Measurements from ENCODE around the gene MT1M. TPM values are rescaled to one million over a fixed set of nuclear protein-coding genes. Genes with fewer than 3 reads are reported as not detected.

The MT1M gene
- total and polyA plus RNA-seq, 2 of the 4 experiments (the other 2 are of a cell fraction), result 0.10 TPM; not detected in 1

DNA sequence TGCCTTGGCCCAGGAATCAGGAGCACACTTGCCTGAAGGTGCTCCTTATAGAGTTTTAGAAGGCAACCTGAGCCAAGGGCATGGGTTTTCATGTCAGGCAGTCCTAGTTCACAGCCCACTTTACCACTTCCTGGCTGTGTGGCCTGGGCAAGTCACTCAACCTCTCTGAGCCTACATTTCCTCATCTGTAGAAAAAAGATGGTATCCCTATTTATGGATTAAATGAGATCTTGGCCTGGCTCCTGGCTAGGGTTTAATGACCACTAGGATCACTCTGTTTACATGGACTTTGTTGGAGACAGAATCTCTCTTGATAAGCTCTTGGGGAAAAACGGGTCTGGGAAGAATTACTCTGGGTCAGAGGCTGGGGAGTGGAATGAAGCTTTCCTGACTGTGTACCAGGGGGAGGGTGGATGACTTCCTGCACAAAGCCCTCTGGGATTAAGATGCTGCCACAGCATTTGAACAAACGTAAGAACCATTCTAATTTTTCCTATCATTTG is 21.8 kb upstream of the MT1M start (continued):
- TF ChIP-seq, protein P1, sequence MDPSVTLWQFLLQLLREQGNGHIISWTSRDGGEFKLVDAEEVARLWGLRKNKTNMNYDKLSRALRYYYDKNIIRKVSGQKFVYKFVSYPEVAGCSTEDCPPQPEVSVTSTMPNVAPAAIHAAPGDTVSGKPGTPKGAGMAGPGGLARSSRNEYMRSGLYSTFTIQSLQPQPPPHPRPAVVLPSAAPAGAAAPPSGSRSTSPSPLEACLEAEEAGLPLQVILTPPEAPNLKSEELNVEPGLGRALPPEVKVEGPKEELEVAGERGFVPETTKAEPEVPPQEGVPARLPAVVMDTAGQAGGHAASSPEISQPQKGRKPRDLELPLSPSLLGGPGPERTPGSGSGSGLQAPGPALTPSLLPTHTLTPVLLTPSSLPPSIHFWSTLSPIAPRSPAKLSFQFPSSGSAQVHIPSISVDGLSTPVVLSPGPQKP (IDR thresholded peaks at IDR 0.05; ENCODE audit: borderline replicate concordance, low read depth, low read length), result no peak
- no peak for TF ChIP-seq RAD21 (IDR thresholded peaks at IDR 0.05; ENCODE audit: low read length)

DNA sequence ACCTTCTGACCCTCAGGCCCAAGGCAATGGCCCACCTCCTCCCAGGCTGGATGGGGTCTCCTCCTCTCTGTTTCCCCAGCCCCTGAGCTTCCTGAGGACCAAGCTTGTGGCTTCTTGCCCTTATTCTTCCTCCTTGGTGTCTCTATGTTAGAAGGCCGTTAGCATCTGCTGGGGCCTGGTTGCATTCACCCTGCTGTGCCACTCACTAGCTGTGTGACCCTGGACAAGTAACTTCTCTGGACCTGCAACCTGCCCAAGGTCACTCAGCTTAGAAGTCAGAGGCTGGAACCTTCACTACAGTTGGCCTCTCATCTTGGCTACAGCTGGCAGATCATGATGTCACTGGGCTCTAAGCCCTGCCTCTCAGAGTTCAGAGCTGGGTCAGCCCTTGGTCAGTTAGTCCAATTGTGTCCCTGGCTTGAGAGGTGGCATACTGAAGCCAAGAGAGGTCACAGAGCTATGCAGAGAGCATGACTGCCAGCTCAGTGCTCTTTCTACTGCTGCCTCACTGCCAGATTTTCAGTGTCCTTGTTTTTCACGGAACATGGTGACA is 21.1 kb upstream of the MT1M start:
- Histone ChIP-seq H3K14ac (replicated peaks; ENCODE audit: low read depth, low read length) (peak overlapping the region; percentile 83), H3K9ac (ENCODE audit: low read depth, low read length) (no peak overlapping the region; the same call in 1 of the 2 replicates), H3K9me3 (ENCODE audit: control insufficient read depth, insufficient read depth, low read length) (no peaks in the 10 kb centered on the region), H2BK15ac (ENCODE audit: low read depth, low read length) (peak overlapping the region; percentile 55), H3K27me3 (ENCODE audit: control insufficient read depth, insufficient read depth, low read length) (no peaks in the 10 kb centered on the region), H2AK5ac (ENCODE audit: low read depth, low read length) (peak overlapping the region; percentile 73), H3K23ac (ENCODE audit: low read depth, low read length) (peak overlapping the region; percentile 89), H4K5ac (ENCODE audit: low read depth, low read length) (peak overlapping the region; percentile 88), H3K9me1 (ENCODE audit: insufficient read depth, low read length) (peaks cover 15% of the 10 kb centered on the region), H3K4me2 (ENCODE audit: low read depth, low read length) (no peak overlapping the region), H3K4me1 (ENCODE audit: control insufficient read depth, insufficient read depth, low read length) (peaks cover 32% of the 10 kb centered on the region), H3K27ac (ENCODE audit: insufficient read depth, low read length) (peak overlapping the region; percentile 70), H4K91ac (ENCODE audit: insufficient read depth, low read depth, low read length) (peak overlapping the region; percentile 90), H3K4me3 (ENCODE audit: insufficient read depth, low read depth, low read length) (no peak overlapping the region), H3K56ac (ENCODE audit: extremely low read depth, insufficient read depth, low read length) (peak overlapping the region; percentile 73), H2BK120ac (ENCODE audit: low read depth, low read length) (peak overlapping the region; percentile 96), H2BK20ac (ENCODE audit: low read depth, low read length) (peak overlapping the region; percentile 71), H4K8ac (ENCODE audit: low read depth in 2 of 2, low read length in 2 of 2) (peak overlapping the region; percentile 37 to 81; a peak in 3 of 4 replicates), H3K18ac (ENCODE audit: low read depth, low read length) (peak overlapping the region; percentile 90), H2AFZ (replicated peaks; ENCODE audit: low read length, poor library complexity) (peak overlapping the region; percentile 11), H3K36me3 (ENCODE audit: control insufficient read depth, insufficient read depth, low read length) (no peaks in the 10 kb centered on the region), H4K20me1 (ENCODE audit: insufficient read depth, low read length) (peaks cover 7% of the 10 kb centered on the region), H3K79me1 (ENCODE audit: low read depth in 1 of 2, low read length in 2 of 2) (peaks cover 2 to 51% of the 10 kb centered on the region in 2 experiments; a peak in 3 of 4 replicates), H2AK9ac (replicated peaks; ENCODE audit: low read depth, low read length, poor library complexity) (peak overlapping the region; percentile 59), H2BK5ac (ENCODE audit: low read depth, low read length, poor library complexity, severe bottlenecking) (peak overlapping the region; percentile 98), H3K4ac (ENCODE audit: low read depth, low read length) (peak overlapping the region; percentile 82)
- TF ChIP-seq BHLHE40 (IDR thresholded peaks at IDR 0.05; ENCODE audit: low read depth, low read length), result no peak
- TF ChIP-seq RFX5 (IDR thresholded peaks at IDR 0.05; ENCODE audit: low read depth, low read length), result no peak
- TF ChIP-seq, protein P1 (IDR thresholded peaks at IDR 0.05; ENCODE audit: borderline replicate concordance, low read depth, low read length), result no peak
- no peak for TF ChIP-seq MAFK (IDR thresholded peaks at IDR 0.05; ENCODE audit: low read depth, low read length)
- no peak for TF ChIP-seq FOS (IDR thresholded peaks at IDR 0.05; ENCODE audit: low read depth, low read length)
- TF ChIP-seq NFE2L2 (IDR thresholded peaks at IDR 0.05; ENCODE audit: low read depth, low read length), result no peak
- no peak for TF ChIP-seq RAD21 (IDR thresholded peaks at IDR 0.05; ENCODE audit: low read length)
- TF ChIP-seq MXI1 (IDR thresholded peaks at IDR 0.05; ENCODE audit: borderline replicate concordance, low read depth, low read length), result no peak
- TF ChIP-seq POLR2A (IDR thresholded peaks at IDR 0.05; ENCODE audit: low read depth, low read length), result no peak; the same call in 1 of the 2 replicates
- TF ChIP-seq SMC3 (IDR thresholded peaks at IDR 0.05; ENCODE audit: low read depth, low read length), result no peak
- no peak for TF ChIP-seq RCOR1 (IDR thresholded peaks at IDR 0.05; ENCODE audit: insufficient replicate concordance, low read length)
- TF ChIP-seq CHD1 (IDR thresholded peaks at IDR 0.05; ENCODE audit: low read depth, low read length), result no peak
- TF ChIP-seq CEBPB (IDR thresholded peaks at IDR 0.05; ENCODE audit: low read depth, low read length), result no peak
- DNase-seq, result peak; percentile 67
- ATAC-seq (ENCODE audit: low read depth), result no peak
- in situ Hi-C loops (cut with MboI; ENCODE audit: low sequenced_read_pairs), result no loop called here
- intact Hi-C loops (cut with micrococcal nuclease), result no loop called here
- dilution Hi-C loops (cut with HindIII; ENCODE audit: low sequenced_read_pairs, unreplicated experiment), result no loop called here
- CTCF ChIA-PET, result interaction anchor here (1.0 to 1.6 kb wide), 2 partner anchors 11 to 14 kb away, joined by 3 to 4 read pairs; partner anchors contain the start of gene MT1E
- WGBS, 2 experiments (ENCODE audit: extremely low coverage in 2 of 2, insufficient read length in 1 of 2), result no CpG with 5 or more reads among the region's 2 CpGs
- BruUV-seq (replicated peaks), result no TSS peak
- POLR2A ChIA-PET (ENCODE audit: unreplicated experiment), result no interaction called here
